Endodermal cell (in vitro differentiated cells): Measurements from ENCODE around the gene GYG1. TPM values are rescaled to one million over a fixed set of nuclear protein-coding genes. Genes with fewer than 3 reads are reported as not detected.

Experiments used
- DNase-seq: peaks from one replicate; pipeline ENCODE4 v3.0.0-alpha.2; 2017
- H3K27ac ChIP-seq: 2 replicates; pipeline ENCODE4 v1.5.1; 2013; ENCODE audit warnings: mild to moderate bottlenecking, low read depth, low read length, moderate library complexity
- H3K27me3 ChIP-seq: 2 replicates; pipeline ENCODE4 v1.6.1; 2013; ENCODE audit warnings: mild to moderate bottlenecking, low read length, moderate library complexity; ENCODE audit not compliant: insufficient read depth, control insufficient read depth, poor library complexity, severe bottlenecking
- H3K36me3 ChIP-seq: 2 replicates; pipeline ENCODE4 v1.7.0; 2013; ENCODE audit warnings: mild to moderate bottlenecking, low read length, moderate library complexity; ENCODE audit not compliant: control insufficient read depth, insufficient read depth
- H3K4me1 ChIP-seq: one replicate; pipeline ENCODE4 v1.7.0; 2013; ENCODE audit warnings: low read length; ENCODE audit not compliant: control insufficient read depth, insufficient read depth
- H3K4me3 ChIP-seq: 2 replicates; pipeline ENCODE4 v1.5.1; 2013; ENCODE audit warnings: mild to moderate bottlenecking, low read length, moderate library complexity
- H3K9ac ChIP-seq: 2 replicates; pipeline ENCODE4 v1.6.1; 2013; ENCODE audit warnings: mild to moderate bottlenecking, low read length, moderate library complexity; ENCODE audit not compliant: poor library complexity, severe bottlenecking; ENCODE audit errors: extremely low read depth
- H3K9me3 ChIP-seq: 2 replicates; pipeline ENCODE4 v1.6.1; 2013; ENCODE audit warnings: mild to moderate bottlenecking, low read length, moderate library complexity; ENCODE audit not compliant: control insufficient read depth
- H3K27ac Mint-ChIP-seq: 2 replicates; pipeline ENCODE4 v1.8.0; 2020; ENCODE audit warnings: mixed read lengths
- H3K27me3 Mint-ChIP-seq: 2 replicates; pipeline ENCODE4 v1.8.0; 2021; ENCODE audit warnings: mild to moderate bottlenecking, mixed read lengths; ENCODE audit not compliant: insufficient read depth
- H3K36me3 Mint-ChIP-seq: 2 replicates; pipeline ENCODE4 v1.8.0; 2020; ENCODE audit warnings: low read depth, mixed read lengths
- H3K4me1 Mint-ChIP-seq: 2 replicates; pipeline ENCODE4 v1.8.0; 2020; ENCODE audit warnings: mixed read lengths
- H3K4me3 Mint-ChIP-seq: 2 replicates; pipeline ENCODE4 v1.8.0; 2020; ENCODE audit warnings: mild to moderate bottlenecking, moderate library complexity, mixed read lengths
- H3K9me3 Mint-ChIP-seq: 2 replicates; pipeline ENCODE4 v1.8.0; 2020; ENCODE audit warnings: mild to moderate bottlenecking, mixed read lengths
- WGBS, 2 experiments: methylation state at CpG; one replicate each; pipeline versions ENCODE4 v1.1.5 to v1.1.7; 2013; ENCODE audit warnings: missing lambda C conversion rate in 2 of 2, mixed read lengths in 1 of 2; ENCODE audit not compliant: insufficient coverage in 1 of 2, insufficient read length in 1 of 2; 5-methylcytosine and 5-hydroxymethylcytosine counted together
- total RNA-seq, 2 donors: library from RNA; stranded (reverse); fragmentation: NEBNext Ultra II Directional in 1 of 2; extraction: Animal tissue kit (Norgen Biotek cat#: 25700) in 1 of 2; gene quantifications; 2 replicates in 1 of 2; 3 replicates in 1 of 2; pipeline ENCODE4 v1.2.1, GENCODE V29; 2021
- TF ChIP-seq, protein P1 (sequence below): fragments of 200-600 bp; sonication (generic); conservative IDR thresholded peaks from 2 replicates; pipeline ENCODE4 v1.5.0; 2021; ENCODE audit warnings: antibody characterized with exemption, mild to moderate bottlenecking

Gene GYG1
- total RNA-seq, 2 donors from 2014 or later: 22.2 to 30.6 TPM

DNA sequence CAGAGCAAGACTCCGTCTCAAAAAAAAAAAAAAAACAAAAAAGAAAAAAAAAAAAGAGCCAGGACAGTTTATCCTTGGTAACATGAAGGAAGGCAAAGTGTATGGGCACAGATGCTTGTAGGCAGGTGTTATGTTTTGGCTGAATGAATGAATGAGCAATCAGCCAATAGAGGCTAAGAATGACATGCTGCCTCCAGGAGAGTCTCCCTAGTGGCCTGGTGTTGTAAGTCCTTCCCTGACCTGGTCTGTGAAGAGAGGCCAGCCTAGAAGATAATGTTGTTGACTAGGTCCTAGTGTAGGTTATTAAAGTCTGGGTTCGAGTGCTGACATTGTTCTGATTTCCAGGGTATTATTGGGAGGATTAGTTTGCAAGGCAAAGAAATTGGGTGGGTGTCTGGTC lies 24.9 kb downstream of the GYG1 start:
- WGBS, 2 experiments: 90% methylated on average over 1 of the region's 2 CpGs; no CpG with 5 or more reads in 1 of the 2 experiments
- H3K4me3 Mint-ChIP-seq: no peak overlapping the region
- no peak overlapping the region for H3K9ac ChIP-seq
- H3K4me3 ChIP-seq: no peak overlapping the region
- no peaks in the 10 kb centered on the region for H3K27me3 ChIP-seq
- no peak for DNase-seq
- TF ChIP-seq, protein P1, sequence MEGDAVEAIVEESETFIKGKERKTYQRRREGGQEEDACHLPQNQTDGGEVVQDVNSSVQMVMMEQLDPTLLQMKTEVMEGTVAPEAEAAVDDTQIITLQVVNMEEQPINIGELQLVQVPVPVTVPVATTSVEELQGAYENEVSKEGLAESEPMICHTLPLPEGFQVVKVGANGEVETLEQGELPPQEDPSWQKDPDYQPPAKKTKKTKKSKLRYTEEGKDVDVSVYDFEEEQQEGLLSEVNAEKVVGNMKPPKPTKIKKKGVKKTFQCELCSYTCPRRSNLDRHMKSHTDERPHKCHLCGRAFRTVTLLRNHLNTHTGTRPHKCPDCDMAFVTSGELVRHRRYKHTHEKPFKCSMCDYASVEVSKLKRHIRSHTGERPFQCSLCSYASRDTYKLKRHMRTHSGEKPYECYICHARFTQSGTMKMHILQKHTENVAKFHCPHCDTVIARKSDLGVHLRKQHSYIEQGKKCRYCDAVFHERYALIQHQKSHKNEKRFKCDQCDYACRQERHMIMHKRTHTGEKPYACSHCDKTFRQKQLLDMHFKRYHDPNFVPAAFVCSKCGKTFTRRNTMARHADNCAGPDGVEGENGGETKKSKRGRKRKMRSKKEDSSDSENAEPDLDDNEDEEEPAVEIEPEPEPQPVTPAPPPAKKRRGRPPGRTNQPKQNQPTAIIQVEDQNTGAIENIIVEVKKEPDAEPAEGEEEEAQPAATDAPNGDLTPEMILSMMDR: peak; percentile 20
- peaks cover 21% of the 10 kb centered on the region for H3K36me3 Mint-ChIP-seq
- no peaks in the 10 kb centered on the region for H3K27me3 Mint-ChIP-seq
- no peaks in the 10 kb centered on the region for H3K4me1 ChIP-seq
- peaks cover 7% of the 10 kb centered on the region for H3K36me3 ChIP-seq
- no peak overlapping the region for H3K27ac Mint-ChIP-seq
- peaks cover 7% of the 10 kb centered on the region for H3K4me1 Mint-ChIP-seq
- H3K27ac ChIP-seq: no peak overlapping the region
- H3K9me3 Mint-ChIP-seq: no peaks in the 10 kb centered on the region
- no peaks in the 10 kb centered on the region for H3K9me3 ChIP-seq

DNA sequence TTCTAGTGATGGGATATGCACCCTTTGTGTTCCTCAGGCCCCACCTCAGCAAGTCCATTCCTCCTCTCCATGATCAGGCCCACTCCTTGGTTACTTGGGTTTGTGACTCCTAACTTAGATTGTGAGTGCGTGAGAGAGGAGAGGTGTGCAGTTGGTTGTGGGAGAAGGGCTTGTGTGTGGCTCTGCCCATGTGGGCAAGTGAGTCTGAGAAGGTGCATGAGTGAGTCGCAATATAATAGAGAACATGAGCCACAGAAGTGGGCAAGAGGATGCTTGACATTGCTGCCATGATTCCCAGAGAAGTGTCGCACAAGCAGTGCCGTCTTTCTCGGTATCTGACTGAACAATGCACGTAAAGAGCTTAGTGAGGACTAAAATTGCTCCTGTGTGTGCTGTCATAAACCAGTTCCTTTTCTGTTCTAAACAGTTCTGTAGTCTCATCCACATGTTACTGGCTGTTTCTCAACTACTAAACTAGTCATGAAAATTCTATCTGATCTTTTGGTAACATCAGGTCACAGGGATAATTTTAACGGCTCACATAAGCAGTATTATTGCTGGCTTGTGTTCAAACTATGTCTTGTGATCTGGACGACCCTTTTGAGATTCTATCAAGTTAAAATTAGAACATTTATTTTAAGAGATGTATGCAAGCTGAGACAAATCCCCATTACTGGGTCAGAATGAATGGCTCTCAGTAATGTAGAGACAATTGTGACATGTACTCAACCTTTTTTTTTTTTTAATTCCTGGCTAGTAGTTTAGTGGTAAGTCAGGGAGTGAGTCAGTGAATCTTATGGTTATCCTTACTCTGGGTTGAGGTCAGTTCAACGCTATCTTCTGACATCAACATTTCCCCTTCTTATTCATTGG lies 25.6 kb downstream of the GYG1 start:
- 94 to 98% methylated on average over 7 to 8 of the region's 9 CpGs for WGBS, 2 experiments
- TF ChIP-seq, protein P1: no peak
- Histone ChIP-seq H3K36me3 (peaks cover 7% of the 10 kb centered on the region), H3K4me3 (no peak overlapping the region), H3K27ac (no peak overlapping the region), H3K27me3 (no peaks in the 10 kb centered on the region), H3K4me1 (no peaks in the 10 kb centered on the region), H3K9me3 (no peaks in the 10 kb centered on the region), H3K9ac (no peak overlapping the region)
- peaks cover 17% of the 10 kb centered on the region for H3K36me3 Mint-ChIP-seq
- H3K27me3 Mint-ChIP-seq: no peaks in the 10 kb centered on the region
- H3K4me3 Mint-ChIP-seq: no peak overlapping the region
- H3K9me3 Mint-ChIP-seq: no peaks in the 10 kb centered on the region
- no peak overlapping the region for H3K27ac Mint-ChIP-seq
- DNase-seq: no peak
- peaks cover 12% of the 10 kb centered on the region for H3K4me1 Mint-ChIP-seq

DNA sequence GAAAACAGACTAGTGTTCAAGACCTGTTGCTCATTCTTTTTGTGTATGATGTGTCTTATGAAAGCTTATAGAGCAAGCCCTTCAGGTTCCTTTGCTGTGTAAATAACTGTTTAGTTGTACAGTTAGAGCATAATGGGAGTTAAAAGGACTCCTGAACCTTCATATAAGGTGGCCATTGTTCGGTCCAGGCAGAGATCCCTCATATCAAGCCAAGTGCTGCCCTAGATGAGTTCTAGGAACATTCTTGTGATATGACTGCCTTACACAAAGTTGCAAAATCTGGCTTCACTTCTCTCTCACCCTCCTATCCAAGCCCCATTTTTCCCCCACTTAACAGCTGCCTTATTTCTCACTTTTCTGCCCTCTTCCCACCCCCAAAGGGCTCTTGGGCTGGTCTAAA lies 26.9 kb downstream of the GYG1 start:
- Mint-ChIP-seq H3K36me3 (peaks cover 27% of the 10 kb centered on the region), H3K4me3 (no peak overlapping the region), H3K27me3 (no peaks in the 10 kb centered on the region), H3K9me3 (no peaks in the 10 kb centered on the region), H3K4me1 (peaks cover 16% of the 10 kb centered on the region), H3K27ac (no peak overlapping the region)
- H3K4me3 ChIP-seq: no peak overlapping the region
- no peak for DNase-seq
- peaks cover 13% of the 10 kb centered on the region for H3K36me3 ChIP-seq
- no peak overlapping the region for H3K9ac ChIP-seq
- no peaks in the 10 kb centered on the region for H3K4me1 ChIP-seq
- 71% methylated on average over 1 of the region's 1 CpG; no CpG with 5 or more reads in 1 of the 2 experiments for WGBS, 2 experiments
- H3K9me3 ChIP-seq: peaks cover 1% of the 10 kb centered on the region
- TF ChIP-seq, protein P1: no peak
- H3K27me3 ChIP-seq: no peaks in the 10 kb centered on the region
- no peak overlapping the region for H3K27ac ChIP-seq
